ENCODE results near the gene G3BP2.
"Not testable (repeated sequence)": the region's sequence is repeated elsewhere in the genome, so short reads cannot be mapped to it uniquely, and the experiment has no call there.

The G3BP2 gene

DNA sequence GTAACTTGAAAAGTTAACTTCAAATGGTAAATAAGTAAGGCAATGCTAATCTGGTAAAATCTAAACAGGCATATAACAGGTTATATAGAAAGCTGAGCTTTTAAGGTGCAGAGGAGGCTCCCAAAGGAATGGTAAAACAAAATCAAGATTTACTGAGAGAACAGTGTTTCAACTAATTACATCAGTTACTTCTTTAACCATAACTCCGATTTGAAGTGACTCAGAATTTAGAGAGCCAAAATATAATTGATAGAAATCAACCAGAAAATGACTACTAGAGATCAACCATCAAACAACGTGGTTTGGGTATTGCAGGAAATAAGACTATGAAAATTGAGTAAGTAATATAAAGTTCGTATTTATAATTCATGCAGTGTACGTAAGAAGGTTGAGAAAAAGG, 6.9 kb downstream of the G3BP2 start:
- H3K9ac ChIP-seq (ENCODE audit: low read length) = no peak overlapping the region
- H2AFZ ChIP-seq (ENCODE audit: low read depth, low read length) = no peak overlapping the region
- H3K4me1 ChIP-seq (ENCODE audit: low read length) = peaks cover 17% of the 10 kb centered on the region
- H4K20me1 ChIP-seq (ENCODE audit: insufficient read depth, low read length) = peaks cover 92% of the 10 kb centered on the region
- TF ChIP-seq EZH2phosphoT487 (IDR thresholded peaks at IDR 0.05; ENCODE audit: low read depth) = no peak
- TF ChIP-seq, protein P1, sequence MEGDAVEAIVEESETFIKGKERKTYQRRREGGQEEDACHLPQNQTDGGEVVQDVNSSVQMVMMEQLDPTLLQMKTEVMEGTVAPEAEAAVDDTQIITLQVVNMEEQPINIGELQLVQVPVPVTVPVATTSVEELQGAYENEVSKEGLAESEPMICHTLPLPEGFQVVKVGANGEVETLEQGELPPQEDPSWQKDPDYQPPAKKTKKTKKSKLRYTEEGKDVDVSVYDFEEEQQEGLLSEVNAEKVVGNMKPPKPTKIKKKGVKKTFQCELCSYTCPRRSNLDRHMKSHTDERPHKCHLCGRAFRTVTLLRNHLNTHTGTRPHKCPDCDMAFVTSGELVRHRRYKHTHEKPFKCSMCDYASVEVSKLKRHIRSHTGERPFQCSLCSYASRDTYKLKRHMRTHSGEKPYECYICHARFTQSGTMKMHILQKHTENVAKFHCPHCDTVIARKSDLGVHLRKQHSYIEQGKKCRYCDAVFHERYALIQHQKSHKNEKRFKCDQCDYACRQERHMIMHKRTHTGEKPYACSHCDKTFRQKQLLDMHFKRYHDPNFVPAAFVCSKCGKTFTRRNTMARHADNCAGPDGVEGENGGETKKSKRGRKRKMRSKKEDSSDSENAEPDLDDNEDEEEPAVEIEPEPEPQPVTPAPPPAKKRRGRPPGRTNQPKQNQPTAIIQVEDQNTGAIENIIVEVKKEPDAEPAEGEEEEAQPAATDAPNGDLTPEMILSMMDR (IDR thresholded peaks at IDR 0.05; ENCODE audit: low read depth, low read length) = no peak
- peaks cover 6% of the 10 kb centered on the region for H3K36me3 ChIP-seq (replicated peaks; ENCODE audit: low read depth, low read length)
- H3K79me2 ChIP-seq (ENCODE audit: low read length) = peaks cover 99% of the 10 kb centered on the region
- H3K27ac ChIP-seq (ENCODE audit: low read length) = no peak overlapping the region
- no peak overlapping the region for H3K4me3 ChIP-seq (ENCODE audit: low read length)
- H3K27me3 ChIP-seq (ENCODE audit: low read depth, low read length) = no peaks in the 10 kb centered on the region
- no peak overlapping the region for H3K4me2 ChIP-seq (ENCODE audit: low read length)
- H3K9me3 ChIP-seq (ENCODE audit: insufficient read depth, low read length) = no peaks in the 10 kb centered on the region

DNA sequence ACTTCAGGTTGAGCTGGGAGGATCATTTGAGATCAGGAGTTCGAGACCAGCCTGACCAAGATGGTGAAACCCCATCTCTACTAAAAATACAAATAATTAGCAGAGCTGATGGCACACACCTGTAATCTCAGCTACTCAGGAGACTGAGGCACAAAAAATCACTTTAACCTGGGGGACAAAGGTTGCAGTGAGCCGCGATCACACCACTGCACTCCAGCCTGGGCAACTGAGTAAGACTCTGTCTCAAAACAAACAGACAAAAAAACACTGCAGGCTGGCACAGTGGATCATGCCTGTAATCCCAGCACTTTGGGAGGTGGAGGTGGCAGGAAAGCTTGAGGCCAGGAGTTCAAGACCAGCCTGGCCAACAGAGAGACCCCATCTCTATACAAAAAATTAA, 8.6 kb downstream of the G3BP2 start:
- H3K4me3 ChIP-seq (ENCODE audit: low read length); H3K4me1 ChIP-seq (ENCODE audit: low read length); H3K4me2 ChIP-seq (ENCODE audit: low read length); H3K9ac ChIP-seq (ENCODE audit: low read length); H2AFZ ChIP-seq (ENCODE audit: low read depth, low read length); H3K9me3 ChIP-seq (ENCODE audit: insufficient read depth, low read length); H3K27me3 ChIP-seq (ENCODE audit: low read depth, low read length); H3K27ac ChIP-seq (ENCODE audit: low read length): not testable (repeated sequence)
- H3K36me3 ChIP-seq (replicated peaks; ENCODE audit: low read depth, low read length) = peaks cover 14% of the 10 kb centered on the region
- H4K20me1 ChIP-seq (ENCODE audit: insufficient read depth, low read length) = peaks cover 88% of the 10 kb centered on the region
- H3K79me2 ChIP-seq (ENCODE audit: low read length) = peaks cover 99% of the 10 kb centered on the region

DNA sequence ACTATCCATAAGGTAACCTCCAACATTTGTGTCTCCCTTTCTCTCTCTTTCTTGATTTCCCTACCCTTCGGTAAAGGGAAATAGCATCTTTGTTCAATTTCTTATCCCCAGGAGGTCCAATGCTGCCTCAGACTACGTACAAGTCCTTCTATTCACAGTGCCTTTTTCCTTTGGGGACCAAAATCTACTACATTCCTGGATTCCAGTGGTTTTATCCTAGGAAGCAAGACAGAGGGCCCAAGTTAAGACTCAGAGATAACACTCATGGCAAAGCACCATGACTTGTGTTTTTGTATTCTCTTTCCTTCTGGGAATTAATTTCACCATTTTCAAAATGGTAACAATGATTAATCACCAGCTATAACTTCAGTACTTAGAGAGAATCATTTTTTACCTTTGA, 10.6 kb downstream of the G3BP2 start:
- TF ChIP-seq EZH2phosphoT487 (IDR thresholded peaks at IDR 0.05; ENCODE audit: low read depth) = no peak
- H3K4me1 ChIP-seq (ENCODE audit: low read length) = peaks cover 12% of the 10 kb centered on the region
- peaks cover 94% of the 10 kb centered on the region for H3K79me2 ChIP-seq (ENCODE audit: low read length)
- H3K4me3 ChIP-seq (ENCODE audit: low read length) = no peak overlapping the region
- no peak overlapping the region for H3K9ac ChIP-seq (ENCODE audit: low read length)
- peaks cover 27% of the 10 kb centered on the region for H3K36me3 ChIP-seq (replicated peaks; ENCODE audit: low read depth, low read length)
- no peaks in the 10 kb centered on the region for H3K9me3 ChIP-seq (ENCODE audit: insufficient read depth, low read length)
- H4K20me1 ChIP-seq (ENCODE audit: insufficient read depth, low read length) = peaks cover 78% of the 10 kb centered on the region
- no peak overlapping the region for H3K4me2 ChIP-seq (ENCODE audit: low read length)
- H3K27me3 ChIP-seq (ENCODE audit: low read depth, low read length) = no peaks in the 10 kb centered on the region
- no peak overlapping the region for H2AFZ ChIP-seq (ENCODE audit: low read depth, low read length)
- no peak overlapping the region for H3K27ac ChIP-seq (ENCODE audit: low read length)

DNA sequence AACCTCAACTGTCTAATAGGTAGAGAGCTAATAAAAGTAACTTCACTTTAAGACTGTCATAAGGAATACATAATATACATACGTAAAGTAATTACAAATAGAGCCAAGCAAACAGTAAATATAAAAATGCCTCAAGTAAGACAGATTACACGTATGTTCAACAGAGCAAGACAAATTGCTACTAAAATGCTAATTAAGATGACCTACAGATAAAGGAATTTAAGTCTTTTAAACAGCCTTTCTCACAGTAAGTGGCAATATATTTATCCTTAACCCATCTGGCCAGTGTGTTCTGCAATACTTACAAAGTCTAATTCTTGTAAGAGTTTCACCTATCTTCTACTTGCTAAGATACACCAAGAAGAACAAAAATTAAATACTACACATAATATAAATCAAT, 12.7 kb downstream of the G3BP2 start:
- H3K27me3 ChIP-seq (ENCODE audit: low read depth, low read length) = no peaks in the 10 kb centered on the region
- no peak overlapping the region for H3K4me3 ChIP-seq (ENCODE audit: low read length)
- H3K36me3 ChIP-seq (replicated peaks; ENCODE audit: low read depth, low read length) = peaks cover 37% of the 10 kb centered on the region
- no peak overlapping the region for H3K4me2 ChIP-seq (ENCODE audit: low read length)
- H2AFZ ChIP-seq (ENCODE audit: low read depth, low read length) = no peak overlapping the region
- peaks cover 86% of the 10 kb centered on the region for H3K79me2 ChIP-seq (ENCODE audit: low read length)
- no peak overlapping the region for H3K9ac ChIP-seq (ENCODE audit: low read length)
- no peak overlapping the region for H3K27ac ChIP-seq (ENCODE audit: low read length)
- TF ChIP-seq EZH2phosphoT487 (IDR thresholded peaks at IDR 0.05; ENCODE audit: low read depth) = no peak
- TF ChIP-seq, protein P1 (IDR thresholded peaks at IDR 0.05; ENCODE audit: low read depth, low read length) = no peak
- peaks cover 63% of the 10 kb centered on the region for H4K20me1 ChIP-seq (ENCODE audit: insufficient read depth, low read length)
- H3K9me3 ChIP-seq (ENCODE audit: insufficient read depth, low read length) = no peaks in the 10 kb centered on the region
- H3K4me1 ChIP-seq (ENCODE audit: low read length) = peaks cover 30% of the 10 kb centered on the region

DNA sequence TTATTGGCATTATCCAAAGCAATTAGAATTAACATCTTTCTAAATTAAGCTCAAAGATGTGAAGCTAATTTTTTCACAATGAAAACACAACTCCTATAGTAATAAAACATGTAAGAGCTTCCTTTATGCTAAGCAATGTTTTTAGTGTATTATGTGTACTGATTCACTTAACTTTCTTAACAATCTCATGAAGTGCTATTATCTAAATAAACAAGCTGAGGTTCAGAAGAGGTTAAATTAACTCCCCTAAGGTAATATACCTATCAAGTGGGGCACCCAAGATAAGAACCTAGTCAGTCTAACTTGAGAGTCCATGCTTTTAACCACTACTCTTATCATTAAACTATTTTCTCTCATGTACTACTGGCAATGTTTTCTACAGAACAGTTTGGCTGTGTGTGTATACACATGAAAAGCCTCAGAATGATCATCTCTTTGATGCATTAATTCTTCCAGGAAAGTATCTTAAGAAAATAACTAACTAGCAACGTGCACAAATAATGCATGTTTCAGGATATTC, 13.6 kb downstream of the G3BP2 start:
- H3K4me3 ChIP-seq (ENCODE audit: low read length) = no peak overlapping the region
- no peaks in the 10 kb centered on the region for H3K9me3 ChIP-seq (ENCODE audit: insufficient read depth, low read length)
- H2AFZ ChIP-seq (ENCODE audit: low read depth, low read length) = no peak overlapping the region
- no peak overlapping the region for H3K4me2 ChIP-seq (ENCODE audit: low read length)
- TF ChIP-seq EZH2phosphoT487 (IDR thresholded peaks at IDR 0.05; ENCODE audit: low read depth) = no peak
- TF ChIP-seq, protein P1 (IDR thresholded peaks at IDR 0.05; ENCODE audit: low read depth, low read length) = no peak
- no peak overlapping the region for H3K27ac ChIP-seq (ENCODE audit: low read length)
- peaks cover 45% of the 10 kb centered on the region for H3K36me3 ChIP-seq (replicated peaks; ENCODE audit: low read depth, low read length)
- peaks cover 35% of the 10 kb centered on the region for H3K4me1 ChIP-seq (ENCODE audit: low read length)
- peaks cover 77% of the 10 kb centered on the region for H3K79me2 ChIP-seq (ENCODE audit: low read length)
- H3K27me3 ChIP-seq (ENCODE audit: low read depth, low read length) = no peaks in the 10 kb centered on the region
- peaks cover 62% of the 10 kb centered on the region for H4K20me1 ChIP-seq (ENCODE audit: insufficient read depth, low read length)
- H3K9ac ChIP-seq (ENCODE audit: low read length) = no peak overlapping the region
